Limb (tissue), 2 donors: Measurements from ENCODE around the gene MCM3AP.

Experiments
- DNase-seq, 2 donors: peaks; one replicate each; pipeline ENCODE4 v3.0.0-alpha.2; 2016; ENCODE audit errors: extremely low spot score in 2 of 2

Gene MCM3AP

DNA sequence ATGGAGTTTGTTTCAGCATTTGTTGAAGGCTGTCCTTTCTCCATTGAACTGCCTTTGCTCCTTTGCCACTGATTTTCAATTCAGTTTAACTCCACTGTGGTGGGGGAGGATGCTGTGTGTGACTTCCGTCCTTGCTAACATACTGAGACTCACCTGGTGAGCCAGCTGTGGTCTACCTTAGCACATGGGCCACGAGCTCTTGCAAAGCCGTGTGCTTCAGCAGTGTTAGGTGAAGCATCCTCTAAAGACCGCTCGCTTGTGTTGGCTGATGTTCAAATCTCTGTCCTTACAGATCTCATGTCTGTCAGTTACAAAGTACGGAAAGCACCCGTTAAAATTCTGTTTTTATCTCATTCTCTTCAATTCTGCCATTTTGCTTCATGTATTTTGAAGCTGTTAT lies 97.6 kb downstream of the MCM3AP start:
- DNase-seq: no peak

GRCh38 chr21:46187261-46187660 lies 98.2 kb downstream of the MCM3AP start:
- no peak for DNase-seq

DNA sequence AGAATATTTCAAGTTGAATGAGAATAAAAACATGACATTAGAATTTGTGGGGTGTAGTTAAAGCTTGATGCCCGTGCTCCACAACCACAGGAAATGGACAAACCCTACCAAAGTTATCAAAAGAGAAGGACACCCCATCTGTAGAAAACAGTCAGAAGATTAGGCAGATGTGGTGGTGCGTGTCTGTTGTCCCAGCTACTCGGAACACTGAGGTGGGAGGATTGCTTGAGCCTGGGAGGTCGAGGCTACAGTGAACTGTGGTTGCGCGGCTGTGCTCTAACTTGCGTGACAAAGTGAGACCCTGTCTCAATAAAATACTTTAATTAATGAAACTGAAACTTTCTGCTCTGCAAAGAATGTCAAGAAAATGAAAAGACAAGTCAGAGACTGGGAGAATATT lies 99.7 kb downstream of the MCM3AP start:
- DNase-seq: no peak
